SU-DHL-6 (cell line): ENCODE measurements around the gene LRRN2.

Source experiments
- H2AFZ ChIP-seq: fragments of 200-600 bp; sonication (generic); 2 replicates; pipeline ENCODE4 v1.6.1; 2014; ENCODE audit warnings: low read depth, mild to moderate bottlenecking, moderate library complexity, mixed read lengths, antibody characterized with exemption, low read length; ENCODE audit not compliant: severe bottlenecking
- H3F3A ChIP-seq: fragments of 200-600 bp; shearing (Covaris generic); 2 replicates; pipeline ENCODE4 v1.6.0; 2016; ENCODE audit warnings: antibody characterized with exemption, mild to moderate bottlenecking; ENCODE audit not compliant: insufficient read depth
- H3K27ac ChIP-seq: fragments of 200-600 bp; sonication (generic); 2 replicates; pipeline ENCODE4 v1.5.1; 2016; ENCODE audit warnings: low read depth, mild to moderate bottlenecking, low read length, moderate library complexity, mixed read lengths
- H3K27me3 ChIP-seq: fragments of 200-600 bp; sonication (generic), shearing (Covaris generic); 2 replicates; pipeline ENCODE4 v1.6.0; 2014; ENCODE audit warnings: mild to moderate bottlenecking, low read length
- H3K36me3 ChIP-seq: fragments of 200-600 bp; sonication (generic); 2 replicates; pipeline ENCODE4 v1.6.1; 2014; ENCODE audit warnings: mild to moderate bottlenecking, low read length, mixed read lengths
- H3K4me2 ChIP-seq: fragments of 300-600, 200-600 bp; shearing (Covaris generic), sonication (generic); 2 replicates; pipeline ENCODE4 v1.6.0; 2014; ENCODE audit warnings: low read length, low read depth, mild to moderate bottlenecking; ENCODE audit not compliant: poor library complexity, severe bottlenecking
- H3K4me3 ChIP-seq: fragments of 200-600 bp; sonication (generic); 2 replicates; pipeline ENCODE4 v1.5.1; 2014; ENCODE audit warnings: antibody characterized with exemption, low read length, mild to moderate bottlenecking, mixed read lengths; ENCODE audit not compliant: insufficient read depth, poor library complexity, severe bottlenecking
- H3K79me2 ChIP-seq: fragments of 200-600 bp; sonication (generic); 2 replicates; pipeline ENCODE4 v1.6.1; 2014; ENCODE audit warnings: mild to moderate bottlenecking, low read length, moderate library complexity; ENCODE audit not compliant: insufficient read depth
- H3K9ac ChIP-seq: fragments of 200-600 bp; sonication (generic); 2 replicates; pipeline ENCODE4 v1.7.0; 2014; ENCODE audit warnings: mild to moderate bottlenecking, low read length
- H3K9me2 ChIP-seq: fragments of 200-600 bp; sonication (generic); replicated peaks from 2 replicates; pipeline ENCODE4 v1.6.1; 2014; ENCODE audit warnings: low read length; ENCODE audit not compliant: insufficient read depth
- H3K9me3 ChIP-seq: fragments of 200-600 bp; sonication (generic); 2 replicates; pipeline ENCODE4 v1.6.1; 2014; ENCODE audit warnings: low read length, mixed read lengths; ENCODE audit not compliant: insufficient read depth
- H4K20me1 ChIP-seq: fragments of 200-600 bp; sonication (generic); 2 replicates; pipeline ENCODE4 v1.6.1; 2014; ENCODE audit warnings: low read depth, mild to moderate bottlenecking, antibody characterized with exemption, low read length, moderate library complexity, mixed read lengths
- CTCF ChIP-seq: fragments of 200-600 bp; sonication (generic); IDR thresholded peaks from one replicate; pipeline ENCODE4 v1.5.1; 2017; ENCODE audit warnings: antibody characterized with exemption, mild to moderate bottlenecking, low read length, moderate library complexity; ENCODE audit not compliant: insufficient read depth, poor library complexity, severe bottlenecking
- EZH2phosphoT487 ChIP-seq: fragments of 200-600 bp; sonication (generic), shearing (Covaris generic); conservative IDR thresholded peaks from 2 replicates; pipeline ENCODE4 v1.6.1; 2018; ENCODE audit warnings: mild to moderate bottlenecking, antibody characterized with exemption, low read length, moderate library complexity, mixed read lengths

Gene LRRN2

DNA sequence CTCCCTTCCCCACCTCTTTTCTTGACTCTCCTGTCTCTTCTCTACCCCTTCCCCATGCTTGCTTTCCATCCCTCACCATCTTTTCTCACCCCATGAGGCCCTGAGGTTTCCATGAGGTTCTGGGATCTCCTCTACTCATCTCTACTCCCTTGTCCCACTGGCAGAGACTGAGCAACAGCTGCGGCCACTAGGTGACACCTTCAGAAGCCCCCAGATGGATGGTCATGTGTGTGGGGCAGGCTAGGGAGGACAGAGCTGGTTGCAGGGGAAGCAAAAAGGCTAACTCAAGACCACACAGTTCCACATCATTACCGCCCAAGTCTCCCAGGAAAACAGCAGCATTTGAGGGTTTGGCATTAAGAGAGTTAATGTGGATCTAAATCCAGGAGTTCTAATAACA, 45.0 kb downstream of the LRRN2 start:
- H3K27ac ChIP-seq, result no peak overlapping the region
- no peaks in the 10 kb centered on the region for H3K27me3 ChIP-seq
- H3K9me3 ChIP-seq, result no peaks in the 10 kb centered on the region
- H3K4me2 ChIP-seq, result no peak overlapping the region
- H3K36me3 ChIP-seq, result no peaks in the 10 kb centered on the region
- TF ChIP-seq EZH2phosphoT487, result no peak
- TF ChIP-seq CTCF, result no peak
- H3K4me3 ChIP-seq, result no peak overlapping the region
- no peak overlapping the region for H2AFZ ChIP-seq
- H3F3A ChIP-seq, result no peaks in the 10 kb centered on the region
- no peaks in the 10 kb centered on the region for H3K79me2 ChIP-seq
- no peaks in the 10 kb centered on the region for H4K20me1 ChIP-seq
- H3K9ac ChIP-seq, result no peak overlapping the region
- H3K9me2 ChIP-seq, result no peaks in the 10 kb centered on the region

DNA sequence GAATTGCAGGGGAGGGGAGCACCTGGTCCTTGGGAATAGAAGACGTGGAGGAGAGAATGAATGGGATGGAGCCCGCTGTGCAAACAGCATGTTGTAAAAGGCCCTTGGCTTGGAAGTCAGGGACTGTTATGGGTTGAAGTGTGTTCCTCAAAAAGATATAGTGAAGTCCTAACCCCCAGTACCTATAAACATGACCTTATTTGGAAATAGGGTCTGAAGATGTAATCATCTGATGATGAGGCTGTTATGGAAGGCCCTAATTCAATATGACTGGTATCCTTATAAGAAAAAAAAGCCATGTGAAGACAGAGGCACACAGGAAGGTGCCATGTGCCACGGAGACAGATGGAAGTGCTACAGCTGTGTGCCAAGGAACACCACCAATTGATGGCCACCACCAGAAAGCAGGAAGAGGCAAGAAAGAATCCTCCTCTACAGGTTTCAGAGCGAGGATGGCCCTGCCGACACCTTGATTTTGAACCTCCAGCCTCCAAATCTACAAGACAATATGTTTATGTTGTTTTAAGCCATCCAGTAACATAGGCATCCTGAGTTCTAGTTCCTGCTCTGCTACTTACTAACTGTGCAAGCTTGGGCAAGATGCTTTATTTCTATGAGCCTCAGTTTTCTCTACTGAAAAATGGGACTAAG, 51.2 kb downstream of the LRRN2 start:
- no peaks in the 10 kb centered on the region for H3K36me3 ChIP-seq
- H3K9me2 ChIP-seq, result no peaks in the 10 kb centered on the region
- H3K9ac ChIP-seq, result no peak overlapping the region
- H2AFZ ChIP-seq, result no peak overlapping the region
- H3K9me3 ChIP-seq, result no peaks in the 10 kb centered on the region
- TF ChIP-seq CTCF, result no peak
- TF ChIP-seq EZH2phosphoT487, result no peak
- no peak overlapping the region for H3K27ac ChIP-seq
- no peaks in the 10 kb centered on the region for H3K79me2 ChIP-seq
- no peaks in the 10 kb centered on the region for H3F3A ChIP-seq
- no peaks in the 10 kb centered on the region for H4K20me1 ChIP-seq
- H3K27me3 ChIP-seq, result no peaks in the 10 kb centered on the region
- no peak overlapping the region for H3K4me2 ChIP-seq
- H3K4me3 ChIP-seq, result no peak overlapping the region

DNA sequence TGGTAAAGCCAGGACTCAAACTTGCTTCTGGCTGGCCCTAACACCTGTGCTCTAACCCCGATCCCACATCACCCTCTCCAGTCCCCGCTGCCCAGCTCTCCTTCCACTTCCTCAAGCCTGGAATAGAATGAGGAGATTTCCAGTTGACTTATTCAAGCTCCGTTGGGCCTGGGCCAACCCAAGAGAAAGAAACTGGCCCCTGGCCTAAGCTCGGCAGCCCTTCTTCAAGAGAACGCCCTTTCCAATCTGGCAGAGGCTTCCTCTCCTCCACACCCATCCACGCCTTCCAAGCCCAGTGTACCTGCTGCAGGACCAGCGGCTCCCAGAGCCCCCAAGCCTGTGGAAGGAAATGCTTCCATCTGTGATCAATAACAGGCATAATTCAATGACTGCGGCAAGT, 51.9 kb downstream of the LRRN2 start:
- H3K79me2 ChIP-seq, result no peaks in the 10 kb centered on the region
- H3K27ac ChIP-seq, result no peak overlapping the region
- no peaks in the 10 kb centered on the region for H3K36me3 ChIP-seq
- H3K27me3 ChIP-seq, result no peaks in the 10 kb centered on the region
- no peak overlapping the region for H2AFZ ChIP-seq
- H3K9me3 ChIP-seq, result no peaks in the 10 kb centered on the region
- H4K20me1 ChIP-seq, result no peaks in the 10 kb centered on the region
- no peak overlapping the region for H3K4me3 ChIP-seq
- H3F3A ChIP-seq, result no peaks in the 10 kb centered on the region
- H3K9ac ChIP-seq, result no peak overlapping the region
- no peaks in the 10 kb centered on the region for H3K9me2 ChIP-seq
- H3K4me2 ChIP-seq, result no peak overlapping the region
- TF ChIP-seq CTCF (no peak), EZH2phosphoT487 (no peak)
